Stimulated activated CD8-positive, alpha-beta memory T cell treated with anti-CD3 and anti-CD28 coated beads, Interleukin-2, amount 100 ng/mL, for 1 hour (primary cell): ENCODE data around the gene CDIPT.

Experiments used
- DNase-seq, 2 donors: peaks; one replicate each; pipeline ENCODE4 v3.0.0-alpha.2; 2020; ENCODE audit warnings: low read depth in 2 of 2

The CDIPT gene

DNA sequence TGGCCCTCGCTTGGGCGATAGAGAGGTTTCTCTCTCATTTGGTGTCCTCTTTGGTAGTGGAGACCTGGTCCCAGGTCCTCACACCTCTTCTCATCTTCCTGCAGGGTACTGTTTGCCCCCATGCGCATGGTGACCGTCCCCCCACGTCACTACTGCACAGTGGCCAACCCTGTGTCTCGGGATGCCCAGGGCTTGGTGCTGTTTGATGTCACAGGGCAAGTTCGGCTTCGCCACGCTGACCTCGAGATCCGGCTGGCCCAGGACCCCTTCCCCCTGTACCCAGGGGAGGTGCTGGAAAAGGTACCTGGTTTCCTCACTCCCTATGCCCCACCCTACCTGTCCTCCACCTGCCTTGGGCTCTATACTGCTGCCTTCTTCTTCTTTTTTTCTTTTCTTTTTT, 32.3 kb downstream of the CDIPT start:
- no peak for DNase-seq

DNA sequence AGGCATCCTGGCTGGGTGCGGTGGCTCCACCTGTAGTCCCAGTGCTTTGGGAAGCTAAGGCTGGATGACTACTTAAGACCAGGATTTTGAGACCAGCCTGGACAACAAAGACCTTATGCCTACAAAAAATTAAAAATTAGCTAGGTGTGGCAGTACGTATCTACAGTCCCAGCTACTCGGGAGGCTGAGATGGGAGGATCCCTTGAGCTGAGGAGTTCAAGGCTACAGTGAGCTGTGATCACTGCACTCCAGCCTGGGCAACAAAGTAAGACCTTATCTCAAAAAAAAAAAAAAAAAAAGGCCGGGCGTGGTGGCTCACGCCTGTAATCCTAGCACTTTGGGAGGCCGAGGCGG, 36.7 kb downstream of the CDIPT start:
- DNase-seq, result no peak

DNA sequence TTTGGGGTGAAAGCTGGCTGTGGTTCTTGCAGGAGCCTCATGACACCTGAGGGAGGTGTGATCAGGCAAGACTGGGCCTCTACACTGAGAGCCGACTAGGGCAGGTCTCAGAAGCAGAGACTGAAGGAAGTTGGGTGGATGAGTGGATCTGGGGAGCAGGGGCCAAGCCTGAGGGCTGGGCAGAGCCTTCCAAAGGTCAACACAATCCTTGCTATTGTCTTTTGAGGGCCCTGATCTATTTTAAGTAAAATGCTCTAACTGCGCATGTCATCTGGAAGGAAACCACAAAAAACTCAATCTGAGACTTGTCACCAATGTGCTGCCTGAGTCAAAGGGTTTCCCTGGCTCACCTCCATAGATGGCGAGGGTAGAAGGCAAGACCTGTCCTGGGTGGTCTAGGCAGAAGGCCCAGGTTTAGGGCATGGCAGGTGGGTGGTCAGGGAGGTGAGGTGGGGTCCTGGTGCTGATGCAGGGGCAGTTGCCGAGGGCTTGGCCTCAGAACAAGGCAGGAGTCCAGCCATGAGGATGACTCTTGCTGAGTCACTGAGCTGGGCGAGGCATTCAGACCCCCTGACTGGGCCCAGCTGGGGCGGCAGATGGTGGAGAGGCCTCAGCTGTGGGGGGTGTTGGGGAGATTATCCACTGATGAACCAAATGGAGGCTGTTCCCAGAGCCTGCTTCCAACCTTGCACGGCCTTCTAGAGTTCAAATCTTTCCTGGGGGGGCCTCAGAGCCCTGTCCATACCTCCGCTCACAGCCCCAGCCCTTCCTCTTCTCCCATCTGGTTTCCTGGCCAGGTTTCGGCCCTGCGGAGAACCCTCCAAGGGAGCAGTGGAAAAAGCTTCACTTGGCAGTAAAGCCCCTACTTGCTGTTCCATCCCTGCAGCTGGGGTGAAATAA, 37.6 kb downstream of the CDIPT start:
- no peak for DNase-seq

DNA sequence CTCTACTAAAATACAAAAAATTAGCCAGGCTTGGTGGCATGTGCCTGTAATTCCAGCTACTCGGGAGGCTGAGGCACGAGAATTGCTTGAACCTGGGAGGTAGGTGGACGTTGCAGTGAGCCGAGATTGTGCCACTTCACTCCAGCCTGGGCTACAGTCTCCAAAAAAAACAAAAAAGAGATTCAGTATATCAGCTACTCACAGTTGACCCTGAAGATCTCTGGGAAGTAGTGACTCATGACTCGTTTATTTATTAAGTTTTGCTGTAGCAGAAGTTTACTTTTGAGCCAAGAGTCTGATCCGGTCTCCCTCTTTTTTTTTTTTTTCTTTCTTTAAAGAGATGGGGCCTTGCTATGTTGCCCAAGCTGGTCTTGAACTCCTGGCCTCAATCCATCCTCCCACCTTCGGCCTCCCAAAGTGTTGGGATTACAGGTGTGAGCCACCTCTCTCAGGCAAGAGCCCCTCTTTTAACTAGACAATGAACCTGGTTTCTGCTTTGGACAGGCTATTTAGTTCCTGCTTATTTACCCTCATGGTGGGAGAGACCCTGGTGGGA, 38.4 kb downstream of the CDIPT start:
- DNase-seq, result no peak

DNA sequence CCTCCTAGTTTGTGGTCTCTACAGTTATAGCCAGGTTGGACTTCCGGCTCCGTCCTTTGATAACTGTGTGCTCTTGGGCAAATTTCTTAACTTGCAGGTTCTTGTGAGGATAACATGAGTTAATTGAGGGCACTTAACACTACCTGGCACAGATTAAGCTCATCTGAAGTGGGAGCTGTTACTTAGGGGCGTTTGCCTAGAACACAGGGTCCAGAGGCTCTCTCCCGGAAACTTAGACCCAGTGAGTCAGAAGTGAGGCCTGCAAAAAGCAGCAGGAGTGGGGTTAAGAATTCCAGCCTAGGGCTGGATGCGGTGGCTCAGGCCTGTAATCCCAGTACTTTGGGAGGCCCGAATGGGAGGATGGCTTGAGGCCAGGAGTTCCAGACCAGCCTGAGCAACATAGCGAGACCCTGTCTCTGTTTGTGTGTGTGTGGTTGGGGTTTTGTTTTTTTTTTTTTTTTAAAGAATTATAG, 41.3 kb downstream of the CDIPT start:
- no peak for DNase-seq

- DNase-seq, result no peak
Observed at GRCh38 chr16:29820730-29821642, 42.0 kb downstream of the CDIPT start.

- DNase-seq, result no peak
Observed at GRCh38 chr16:29820271-29820701, 42.7 kb downstream of the CDIPT start, which contains the start of gene MVP. Gene MVP, plus strand, starts transcription at chr16:29820462. Its CDS starts 10,088 bp downstream, at chr16:29830550.

GRCh38 chr16:29819506-29819905, 43.5 kb downstream of the CDIPT start:
- no peak for DNase-seq

DNA sequence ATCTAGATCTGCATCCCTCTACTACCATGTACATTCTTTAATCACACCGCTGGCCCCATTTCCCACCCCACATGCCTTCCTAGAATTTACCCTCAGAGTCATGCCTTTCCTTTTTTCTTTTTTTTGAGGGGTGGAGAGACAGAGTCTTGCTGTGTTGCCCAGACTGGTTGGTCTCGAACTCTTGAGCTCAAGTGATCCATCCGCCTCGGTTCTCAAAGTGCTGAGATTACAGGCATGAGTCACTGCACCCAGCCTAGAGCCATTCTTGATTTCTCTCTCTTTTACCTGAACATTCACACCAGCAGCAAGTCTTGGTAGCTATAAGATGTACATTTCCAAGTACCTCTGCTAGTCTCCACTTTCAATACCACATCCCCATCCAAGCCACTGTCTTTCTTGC, 44.9 kb downstream of the CDIPT start:
- no peak for DNase-seq

DNA sequence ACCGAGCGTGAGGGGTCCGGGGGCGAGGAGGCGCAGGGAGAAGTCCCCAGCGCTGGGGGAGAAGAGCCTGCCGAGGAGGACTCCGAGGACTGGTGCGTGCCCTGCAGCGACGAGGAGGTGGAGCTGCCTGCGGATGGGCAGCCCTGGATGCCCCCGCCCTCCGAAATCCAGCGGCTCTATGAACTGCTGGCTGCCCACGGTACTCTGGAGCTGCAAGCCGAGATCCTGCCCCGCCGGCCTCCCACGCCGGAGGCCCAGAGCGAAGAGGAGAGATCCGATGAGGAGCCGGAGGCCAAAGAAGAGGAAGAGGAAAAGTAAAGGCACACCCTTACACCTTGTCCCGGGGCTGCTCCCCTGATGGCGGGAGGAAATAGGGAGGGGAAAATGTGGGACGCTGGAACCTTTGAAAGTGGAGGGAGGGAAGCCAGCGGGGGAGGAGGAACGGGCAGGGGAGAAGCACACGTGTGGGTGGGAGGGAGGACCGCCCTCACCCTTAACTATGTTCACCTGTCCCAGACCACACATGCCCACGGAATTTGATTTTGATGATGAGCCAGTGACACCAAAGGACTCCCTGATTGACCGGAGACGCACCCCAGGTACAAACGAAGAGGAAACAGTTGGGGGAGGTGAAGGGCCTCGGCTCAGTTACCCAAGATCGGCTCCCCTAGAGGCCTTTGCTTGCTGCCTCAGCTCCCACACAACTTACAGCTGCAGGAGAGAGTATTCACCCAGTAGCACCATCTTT, 46.2 kb downstream of the CDIPT start:
- no peak for DNase-seq

- DNase-seq, result peak; percentile 96
Observed at GRCh38 chr16:29815793-29816693, 47.0 kb downstream of the CDIPT start, which contains the start of gene PAGR1. Gene PAGR1, plus strand, starts transcription at chr16:29816152. Its CDS starts 374 bp downstream, at chr16:29816526.

- no peak for DNase-seq
Observed at GRCh38 chr16:29815032-29815721, 47.8 kb downstream of the CDIPT start.

- DNase-seq, result no peak
Observed at GRCh38 chr16:29814592-29814991, 48.4 kb downstream of the CDIPT start.

DNA sequence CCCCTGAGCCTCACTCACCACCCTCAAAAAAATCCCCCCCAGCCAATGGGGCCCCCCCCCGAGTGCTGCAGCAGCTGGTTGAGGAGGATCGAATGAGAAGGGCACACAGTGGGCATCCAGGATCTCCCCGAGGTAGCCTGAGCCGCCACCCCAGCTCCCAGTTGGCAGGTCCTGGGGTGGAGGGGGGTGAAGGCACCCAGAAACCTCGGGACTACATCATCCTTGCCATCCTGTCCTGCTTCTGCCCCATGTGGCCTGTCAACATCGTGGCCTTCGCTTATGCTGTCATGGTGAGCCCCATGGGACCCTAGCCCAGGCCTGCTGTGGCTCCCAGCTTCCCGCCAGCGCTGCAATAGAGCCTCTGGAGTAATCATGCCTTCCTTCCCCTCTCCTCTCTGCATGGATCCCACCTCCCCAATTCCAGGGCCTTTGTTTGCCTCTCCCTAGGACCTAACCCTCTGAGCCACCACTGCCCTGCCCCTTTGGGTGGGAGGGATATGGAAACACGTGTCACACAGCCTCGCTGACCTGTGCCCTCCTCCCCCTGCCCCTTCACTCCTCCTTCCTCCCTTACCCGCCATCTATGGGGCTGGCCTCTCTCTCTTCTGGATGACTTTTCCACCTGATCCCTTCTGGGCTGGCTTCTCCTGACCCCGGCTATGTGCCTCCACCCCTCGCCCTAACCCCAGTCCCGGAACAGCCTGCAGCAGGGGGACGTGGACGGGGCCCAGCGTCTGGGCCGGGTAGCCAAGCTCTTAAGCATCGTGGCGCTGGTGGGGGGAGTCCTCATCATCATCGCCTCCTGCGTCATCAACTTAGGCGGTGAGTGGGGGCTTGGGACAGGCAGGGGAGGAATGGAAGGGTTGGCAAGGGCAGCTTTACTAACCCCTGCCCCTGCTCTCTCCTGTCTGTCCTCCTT, 49.1 kb downstream of the CDIPT start:
- no peak for DNase-seq

DNA sequence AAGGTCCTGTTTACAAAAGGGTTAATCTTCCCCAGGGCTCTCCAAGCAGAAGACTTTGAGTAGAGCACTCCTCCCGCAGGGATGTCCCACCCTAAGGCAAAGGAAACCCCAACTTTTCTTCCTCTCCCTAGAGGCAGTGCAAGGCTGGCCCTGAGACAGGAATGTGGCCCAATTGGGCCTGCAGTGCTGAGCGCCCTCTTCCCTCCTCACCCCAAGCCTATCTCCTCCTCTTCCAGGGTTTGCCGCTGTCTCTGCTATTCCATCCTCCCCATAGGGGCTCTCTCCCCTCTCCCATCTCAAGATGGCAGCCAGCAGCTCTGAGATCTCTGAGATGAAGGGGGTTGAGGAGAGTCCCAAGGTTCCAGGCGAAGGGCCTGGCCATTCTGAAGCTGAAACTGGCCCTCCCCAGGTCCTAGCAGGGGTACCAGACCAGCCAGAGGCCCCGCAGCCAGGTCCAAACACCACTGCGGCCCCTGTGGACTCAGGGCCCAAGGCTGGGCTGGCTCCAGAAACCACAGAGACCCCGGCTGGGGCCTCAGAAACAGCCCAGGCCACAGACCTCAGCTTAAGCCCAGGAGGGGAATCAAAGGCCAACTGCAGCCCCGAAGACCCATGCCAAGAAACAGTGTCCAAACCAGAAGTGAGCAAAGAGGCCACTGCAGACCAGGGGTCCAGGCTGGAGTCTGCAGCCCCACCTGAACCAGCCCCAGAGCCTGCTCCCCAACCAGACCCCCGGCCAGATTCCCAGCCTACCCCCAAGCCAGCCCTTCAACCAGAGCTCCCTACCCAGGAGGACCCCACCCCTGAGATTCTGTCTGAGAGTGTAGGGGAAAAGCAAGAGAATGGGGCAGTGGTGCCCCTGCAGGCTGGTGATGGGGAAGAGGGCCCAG, 50.0 kb downstream of the CDIPT start:
- no peak for DNase-seq

- no peak for DNase-seq
Observed at GRCh38 chr16:29811896-29812665, 50.9 kb downstream of the CDIPT start, which contains the start of gene PRRT2. Gene PRRT2, plus strand, starts transcription at chr16:29812193. Its CDS starts 862 bp downstream, at chr16:29813055.
